ENCODE measurements around the gene UBR7. TPM values are rescaled to one million over a fixed set of nuclear protein-coding genes. Genes with fewer than 3 reads are reported as not detected.
A peak's percentile ranks its signal among the peaks of the same experiment; 100 is the strongest.

Gene UBR7
- total RNA-seq, 1 donor from 2014 or later: 19.5 TPM

GRCh38 chr14:93220509-93220908 is 13.5 kb downstream of the UBR7 start:
- intact Hi-C loops (cut with micrococcal nuclease): no loop called here
- H3K27me3 Mint-ChIP-seq: no peaks in the 10 kb centered on the region

DNA sequence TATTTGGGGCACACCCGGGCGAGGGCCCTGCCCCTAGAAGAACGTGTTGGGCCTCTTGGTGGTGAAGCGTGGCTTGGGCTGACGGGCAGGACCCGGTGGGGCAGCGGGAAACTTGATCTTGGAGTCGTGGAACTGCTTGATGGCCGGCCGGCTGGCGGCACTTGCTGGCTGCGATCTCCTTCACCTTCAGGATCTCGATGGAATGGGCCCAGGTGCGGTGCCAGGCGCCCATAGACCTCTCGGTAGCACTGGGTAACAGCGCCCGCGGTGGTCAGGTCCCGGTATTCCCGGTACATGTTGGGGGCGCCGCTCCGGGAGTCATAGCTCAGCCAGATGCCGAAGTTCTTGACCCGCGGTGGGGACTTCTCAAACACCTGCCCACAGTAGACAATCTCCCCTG is 16.5 kb downstream of the UBR7 start:
- peaks cover 69% of the 10 kb centered on the region for H3K36me3 Mint-ChIP-seq (ENCODE audit: low read depth)
- TF ChIP-seq, protein P1, sequence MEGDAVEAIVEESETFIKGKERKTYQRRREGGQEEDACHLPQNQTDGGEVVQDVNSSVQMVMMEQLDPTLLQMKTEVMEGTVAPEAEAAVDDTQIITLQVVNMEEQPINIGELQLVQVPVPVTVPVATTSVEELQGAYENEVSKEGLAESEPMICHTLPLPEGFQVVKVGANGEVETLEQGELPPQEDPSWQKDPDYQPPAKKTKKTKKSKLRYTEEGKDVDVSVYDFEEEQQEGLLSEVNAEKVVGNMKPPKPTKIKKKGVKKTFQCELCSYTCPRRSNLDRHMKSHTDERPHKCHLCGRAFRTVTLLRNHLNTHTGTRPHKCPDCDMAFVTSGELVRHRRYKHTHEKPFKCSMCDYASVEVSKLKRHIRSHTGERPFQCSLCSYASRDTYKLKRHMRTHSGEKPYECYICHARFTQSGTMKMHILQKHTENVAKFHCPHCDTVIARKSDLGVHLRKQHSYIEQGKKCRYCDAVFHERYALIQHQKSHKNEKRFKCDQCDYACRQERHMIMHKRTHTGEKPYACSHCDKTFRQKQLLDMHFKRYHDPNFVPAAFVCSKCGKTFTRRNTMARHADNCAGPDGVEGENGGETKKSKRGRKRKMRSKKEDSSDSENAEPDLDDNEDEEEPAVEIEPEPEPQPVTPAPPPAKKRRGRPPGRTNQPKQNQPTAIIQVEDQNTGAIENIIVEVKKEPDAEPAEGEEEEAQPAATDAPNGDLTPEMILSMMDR (IDR thresholded peaks at IDR 0.05): no peak
- DNase-seq: no peak
- H3K4me3 Mint-ChIP-seq: no peak overlapping the region
- ChIA-PET CTCF (no interaction called here), POLR2A (interaction anchor here (0.6 kb wide), 1 partner anchor 46 kb away, joined by 3 read pairs; no protein-coding TSS in a partner anchor)
- no peaks in the 10 kb centered on the region for H3K9me3 Mint-ChIP-seq
- no peak overlapping the region for H3K27ac Mint-ChIP-seq
- no peaks in the 10 kb centered on the region for H3K27me3 Mint-ChIP-seq
- intact Hi-C loops (cut with micrococcal nuclease): no loop called here
- no peaks in the 10 kb centered on the region for H3K4me1 Mint-ChIP-seq
- ATAC-seq (ENCODE audit: low read depth): no peak

More at GRCh38 chr14:93220509-93220908, 13.5 kb downstream of the UBR7 start:
- Mint-ChIP-seq H3K4me1 (no peaks in the 10 kb centered on the region), H3K9me3 (no peaks in the 10 kb centered on the region), H3K36me3 (ENCODE audit: low read depth) (peaks cover 64% of the 10 kb centered on the region), H3K27ac (no peak overlapping the region), H3K4me3 (no peak overlapping the region)
- TF ChIP-seq, protein P1 (IDR thresholded peaks at IDR 0.05): no peak
- CTCF ChIA-PET: interaction anchor here (1.7 kb wide), 1 partner anchor 13 kb away, joined by 3 read pairs; the partner anchor contains the start of genes GON7 and UBR7
- no peak for DNase-seq
- no peak for ATAC-seq (ENCODE audit: low read depth)
- POLR2A ChIA-PET: interaction anchor here (0.7 kb wide), 1 partner anchor 160 kb away, joined by 9 read pairs; no protein-coding TSS in a partner anchor

DNA sequence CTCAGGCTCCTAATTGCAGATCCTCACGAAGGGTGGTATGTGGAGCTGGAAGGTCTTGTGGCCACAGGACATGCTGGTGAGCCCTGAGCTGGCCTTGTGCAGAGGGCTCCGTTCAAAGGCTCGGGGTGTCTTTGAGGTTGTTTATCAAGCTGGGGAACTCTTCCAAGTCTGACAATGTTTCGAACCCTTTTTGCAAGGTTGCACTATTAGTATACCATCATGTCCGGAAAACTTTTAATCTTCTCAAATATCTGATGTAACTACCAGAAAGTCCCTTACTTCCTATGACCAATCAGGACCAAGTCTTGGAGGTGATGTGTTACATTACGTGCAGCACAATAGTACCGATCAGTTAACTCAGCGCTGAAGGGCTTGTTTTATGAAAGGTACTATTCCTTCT is 21.5 kb downstream of the UBR7 start:
- no peaks in the 10 kb centered on the region for H3K9me3 Mint-ChIP-seq
- DNase-seq (no peak), ATAC-seq (ENCODE audit: low read depth) (no peak)
- peaks cover 47% of the 10 kb centered on the region for H3K36me3 Mint-ChIP-seq (ENCODE audit: low read depth)
- no peak overlapping the region for H3K27ac Mint-ChIP-seq
- ChIA-PET POLR2A (no interaction called here), CTCF (no interaction called here)
- no peaks in the 10 kb centered on the region for H3K27me3 Mint-ChIP-seq
- no peak overlapping the region for H3K4me3 Mint-ChIP-seq
- intact Hi-C loops (cut with micrococcal nuclease): no loop called here
- TF ChIP-seq, protein P1 (IDR thresholded peaks at IDR 0.05): no peak
- peaks cover 10% of the 10 kb centered on the region for H3K4me1 Mint-ChIP-seq

DNA sequence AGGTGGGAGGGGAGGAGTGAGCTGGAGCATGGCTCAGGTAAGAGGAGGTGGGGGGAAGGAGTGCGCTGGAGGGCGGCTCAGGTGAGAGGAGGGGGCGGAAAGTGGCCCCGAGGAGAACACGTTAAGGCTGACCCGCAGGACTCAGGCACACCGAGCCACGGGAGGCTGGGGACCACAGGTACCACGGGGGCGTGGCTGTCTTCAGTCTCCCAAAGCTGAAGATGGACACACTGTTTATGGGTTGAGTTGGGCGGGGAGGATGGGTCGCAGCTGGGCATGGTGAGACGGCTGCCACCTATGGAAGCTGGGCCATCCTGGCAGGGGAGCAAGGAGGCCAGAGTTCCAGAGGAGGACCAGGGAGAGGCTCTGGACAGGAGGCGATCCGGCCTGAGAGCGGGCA is 23.5 kb downstream of the UBR7 start:
- no peak for DNase-seq
- Mint-ChIP-seq H3K36me3 (ENCODE audit: low read depth) (peaks cover 33% of the 10 kb centered on the region), H3K4me1 (peaks cover 10% of the 10 kb centered on the region), H3K4me3 (no peak overlapping the region), H3K9me3 (no peaks in the 10 kb centered on the region), H3K27me3 (no peaks in the 10 kb centered on the region), H3K27ac (no peak overlapping the region)
- TF ChIP-seq, protein P1 (IDR thresholded peaks at IDR 0.05): no peak
- intact Hi-C loops (cut with micrococcal nuclease): no loop called here
- CTCF ChIA-PET: interaction anchor here (0.5 kb wide), 1 partner anchor 312 kb away, joined by 4 read pairs; no protein-coding TSS in a partner anchor
- POLR2A ChIA-PET: no interaction called here
- no peak for ATAC-seq (ENCODE audit: low read depth)

GRCh38 chr14:93231129-93231979 is 24.3 kb downstream of the UBR7 start:
- H3K4me3 Mint-ChIP-seq: peak overlapping the region; percentile 42
- DNase-seq (no peak), ATAC-seq (ENCODE audit: low read depth) (no peak)
- no peaks in the 10 kb centered on the region for H3K27me3 Mint-ChIP-seq
- peaks cover 10% of the 10 kb centered on the region for H3K4me1 Mint-ChIP-seq
- intact Hi-C loops (cut with micrococcal nuclease): no loop called here
- TF ChIP-seq, protein P1 (IDR thresholded peaks at IDR 0.05): no peak
- peaks cover 26% of the 10 kb centered on the region for H3K36me3 Mint-ChIP-seq (ENCODE audit: low read depth)
- no peaks in the 10 kb centered on the region for H3K9me3 Mint-ChIP-seq
- CTCF ChIA-PET: interaction anchor here (0.5 kb wide), 1 partner anchor 311 kb away, joined by 4 read pairs; no protein-coding TSS in a partner anchor
- no peak overlapping the region for H3K27ac Mint-ChIP-seq
- POLR2A ChIA-PET: no interaction called here

Measured in activated B cell treated with CpG ODN at 0.5 μM for 24 hours (primary cell).